ENCODE measurements around the gene LHPP.
A peak's percentile ranks its signal among the peaks of the same experiment; 100 is the strongest.

The LHPP gene

DNA sequence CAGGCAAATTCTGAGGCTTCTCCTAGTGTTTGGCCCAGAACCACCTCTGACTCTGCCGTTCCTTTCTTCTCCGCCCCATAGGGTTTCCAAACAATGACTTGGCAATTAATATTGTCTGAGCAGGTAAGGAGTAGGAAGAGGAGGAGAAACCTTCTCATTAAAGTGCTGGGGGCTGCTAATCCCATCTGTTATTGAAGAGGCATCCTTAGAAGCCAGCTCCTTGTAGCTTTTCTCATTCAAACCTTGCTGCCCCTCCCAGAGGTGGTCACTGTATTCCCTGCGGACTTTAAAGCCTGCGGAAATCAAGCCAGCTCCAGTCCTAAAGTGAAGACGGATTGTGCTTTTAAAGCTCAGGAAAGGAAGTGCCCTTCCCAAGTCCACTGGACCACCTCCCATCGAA lies 10.3 kb upstream of the LHPP start:
- DNase-seq: no peak
- Mint-ChIP-seq H3K27me3 (peaks cover 82 to 99% of the 10 kb centered on the region in 2 donors), H3K9me3 (no peaks in the 10 kb centered on the region), H3K36me3 (ENCODE audit: insufficient read depth) (peaks cover 3% of the 10 kb centered on the region), H3K4me3 (peak overlapping the region in 1 of 2 donors; percentile 45), H3K27ac (no peak overlapping the region), H3K4me1 (ENCODE audit: low read depth in 2 of 2) (peaks cover 4 to 14% of the 10 kb centered on the region in 2 donors)
- ATAC-seq (replicated peaks): no peak

DNA sequence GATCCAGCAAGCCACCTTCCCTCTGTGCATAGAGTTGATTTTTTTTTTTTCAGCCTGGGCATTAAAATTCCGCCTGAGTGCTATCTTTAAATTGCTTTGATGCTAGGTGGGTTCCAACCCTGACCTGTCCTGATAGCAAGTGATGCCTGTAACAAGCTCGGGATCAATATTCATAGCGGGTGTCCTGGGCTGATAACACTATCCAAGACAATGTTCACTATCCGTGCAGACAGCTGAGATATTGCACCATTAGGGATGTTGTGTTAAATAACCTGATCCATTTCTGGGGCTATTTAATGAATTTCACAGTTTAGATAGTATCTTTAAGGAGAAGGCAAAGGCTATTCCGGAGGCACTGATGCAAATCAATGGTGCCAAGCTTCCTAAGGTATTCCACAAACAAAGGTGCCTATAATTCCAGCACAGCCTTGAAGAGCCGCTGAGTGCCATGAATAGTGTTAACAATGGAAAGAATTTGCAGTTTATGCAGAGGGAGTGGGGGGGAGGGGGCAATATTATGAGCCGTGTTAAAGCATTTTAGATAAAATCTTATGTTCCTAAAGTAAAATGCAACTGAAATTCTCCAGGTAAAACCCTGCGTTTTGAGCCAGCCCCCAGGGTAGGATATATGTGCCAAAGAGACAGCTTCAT lies 7.5 kb upstream of the LHPP start:
- Mint-ChIP-seq H3K27ac (no peak overlapping the region), H3K4me3 (no peak overlapping the region), H3K36me3 (ENCODE audit: insufficient read depth) (peaks cover 3% of the 10 kb centered on the region), H3K9me3 (no peaks in the 10 kb centered on the region), H3K4me1 (ENCODE audit: low read depth in 2 of 2) (peaks cover 0 to 6% of the 10 kb centered on the region in 2 donors), H3K27me3 (peaks cover 79 to 95% of the 10 kb centered on the region in 2 donors)
- ATAC-seq (replicated peaks): no peak
- no peak for DNase-seq

DNA sequence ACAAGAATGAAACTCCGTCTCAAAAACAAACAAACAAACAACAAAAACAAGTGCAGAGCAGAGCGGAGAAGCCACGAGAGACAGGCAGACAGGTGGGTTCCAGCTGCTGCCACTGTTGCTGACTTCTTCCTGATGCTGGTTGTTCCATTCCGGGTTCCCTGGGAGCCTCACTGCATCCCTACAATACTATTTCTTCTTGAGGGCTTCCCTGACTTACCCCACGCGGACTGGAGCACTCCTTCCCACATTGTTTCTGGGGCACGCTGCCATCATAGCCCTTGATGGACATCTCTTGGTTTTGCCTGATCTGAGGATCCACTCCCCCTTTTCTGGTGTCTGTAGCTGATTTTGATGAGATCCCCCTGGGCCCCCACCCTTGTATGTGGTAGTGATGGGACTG lies 6.2 kb upstream of the LHPP start:
- ATAC-seq (replicated peaks): no peak
- H3K36me3 Mint-ChIP-seq (ENCODE audit: insufficient read depth): peaks cover 3% of the 10 kb centered on the region
- H3K4me1 Mint-ChIP-seq (ENCODE audit: low read depth in 2 of 2): peaks cover 0 to under 1% of the 10 kb centered on the region in 2 donors
- no peaks in the 10 kb centered on the region for H3K9me3 Mint-ChIP-seq
- DNase-seq: no peak
- H3K4me3 Mint-ChIP-seq: no peak overlapping the region
- H3K27me3 Mint-ChIP-seq: peaks cover 70 to 82% of the 10 kb centered on the region in 2 donors
- H3K27ac Mint-ChIP-seq: no peak overlapping the region

DNA sequence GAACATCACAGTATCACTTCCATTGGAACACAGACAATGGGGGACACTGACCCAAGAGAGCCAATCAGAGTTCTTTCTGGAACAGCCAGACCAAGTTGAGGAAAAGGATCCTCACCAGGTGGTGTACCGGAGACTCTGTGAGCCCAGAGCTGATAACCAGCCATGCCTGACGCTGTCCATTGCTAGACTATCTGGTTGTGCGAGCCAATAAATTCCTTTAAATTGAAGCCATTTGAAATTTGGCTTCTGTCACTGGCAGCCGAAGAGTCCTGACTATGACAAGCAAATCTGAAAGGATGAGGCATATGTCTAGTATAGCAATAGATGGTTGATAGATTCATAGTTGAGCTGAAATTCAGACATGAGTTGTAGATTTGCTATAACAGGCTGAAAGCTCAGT lies 3.1 kb upstream of the LHPP start:
- peaks cover 4 to 5% of the 10 kb centered on the region in 2 donors for H3K4me1 Mint-ChIP-seq (ENCODE audit: low read depth in 2 of 2)
- peaks cover 4% of the 10 kb centered on the region for H3K36me3 Mint-ChIP-seq (ENCODE audit: insufficient read depth)
- no peak overlapping the region for H3K27ac Mint-ChIP-seq
- no peak for ATAC-seq (replicated peaks)
- H3K9me3 Mint-ChIP-seq: peaks cover 0 to 3% of the 10 kb centered on the region in 2 donors
- no peak overlapping the region for H3K4me3 Mint-ChIP-seq
- no peak for DNase-seq
- peaks cover 48 to 52% of the 10 kb centered on the region in 2 donors for H3K27me3 Mint-ChIP-seq

DNA sequence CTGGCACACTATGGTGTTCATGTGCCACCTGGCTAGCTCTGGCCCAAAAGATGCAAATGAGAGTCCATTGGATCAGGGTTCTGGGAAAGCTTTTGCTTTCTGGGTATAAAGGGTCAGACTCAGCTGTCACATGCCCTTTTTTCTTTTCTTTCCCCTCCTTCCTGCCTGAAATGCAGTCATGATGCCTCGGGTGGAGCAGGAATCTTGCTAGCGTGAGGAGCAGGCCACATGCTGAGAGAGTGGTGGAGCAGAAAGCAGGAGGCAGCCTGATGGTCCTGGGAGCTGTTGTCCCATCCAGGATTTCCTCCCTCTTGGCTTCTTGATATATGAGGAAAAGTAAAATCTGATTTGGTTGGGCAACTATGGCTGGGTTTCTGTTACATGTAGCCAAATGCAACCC lies 2.7 kb upstream of the LHPP start:
- Mint-ChIP-seq H3K9me3 (peaks cover 0 to 3% of the 10 kb centered on the region in 2 donors), H3K27ac (no peak overlapping the region), H3K4me1 (ENCODE audit: low read depth in 2 of 2) (peaks cover 4 to 5% of the 10 kb centered on the region in 2 donors), H3K36me3 (ENCODE audit: insufficient read depth) (peaks cover 7% of the 10 kb centered on the region), H3K27me3 (peaks cover 44 to 48% of the 10 kb centered on the region in 2 donors), H3K4me3 (no peak overlapping the region)
- no peak for ATAC-seq (replicated peaks)
- DNase-seq: no peak

DNA sequence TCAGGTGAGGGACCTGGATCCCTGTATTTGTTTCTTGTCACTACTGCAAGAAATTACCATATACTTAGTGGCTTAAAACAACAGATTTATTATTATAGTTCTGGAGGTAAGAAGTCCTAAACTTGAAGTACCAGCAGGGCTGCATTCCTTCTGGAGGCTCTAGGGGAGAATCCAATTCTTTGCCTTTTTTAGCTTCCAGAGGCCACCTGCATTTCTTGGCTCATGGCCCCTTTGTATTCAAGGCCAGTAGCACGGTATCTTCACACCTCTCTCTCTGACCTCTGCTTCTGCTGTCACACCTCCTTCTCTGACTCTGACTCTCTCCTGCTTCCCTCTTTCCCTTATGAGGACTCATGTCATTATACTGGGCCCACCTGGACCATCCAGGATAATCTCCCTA lies 2.2 kb upstream of the LHPP start:
- H3K4me3 Mint-ChIP-seq: no peak overlapping the region
- H3K4me1 Mint-ChIP-seq (ENCODE audit: low read depth in 2 of 2): peaks cover 6% of the 10 kb centered on the region in 2 donors
- ATAC-seq (replicated peaks): no peak
- H3K36me3 Mint-ChIP-seq (ENCODE audit: insufficient read depth): peaks cover 7% of the 10 kb centered on the region
- peaks cover 39 to 43% of the 10 kb centered on the region in 2 donors for H3K27me3 Mint-ChIP-seq
- no peak for DNase-seq
- H3K9me3 Mint-ChIP-seq: peaks cover 0 to 3% of the 10 kb centered on the region in 2 donors
- no peak overlapping the region for H3K27ac Mint-ChIP-seq

DNA sequence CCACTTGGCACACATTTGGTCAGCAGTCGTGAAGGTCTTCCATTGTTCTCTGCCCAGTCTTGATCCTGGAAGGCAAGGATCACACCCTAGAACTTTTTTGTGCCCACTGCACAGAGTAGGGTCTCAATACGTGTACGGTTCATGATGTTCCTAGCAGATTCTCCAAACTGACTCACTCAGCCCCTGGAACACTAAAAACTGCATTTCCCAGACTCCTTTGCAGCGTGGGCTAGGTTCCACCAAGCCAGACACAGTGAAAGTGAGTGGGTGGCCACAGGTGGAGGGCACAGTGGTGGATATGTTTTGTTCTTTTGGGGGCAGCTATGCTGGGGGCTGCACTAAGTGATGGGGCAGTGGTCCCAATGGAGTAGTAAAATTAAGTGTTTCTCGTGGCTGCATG lies 1.5 kb upstream of the LHPP start:
- H3K27me3 Mint-ChIP-seq: peaks cover 31 to 36% of the 10 kb centered on the region in 2 donors
- H3K4me3 Mint-ChIP-seq: no peak overlapping the region
- ATAC-seq (replicated peaks): no peak
- H3K27ac Mint-ChIP-seq: no peak overlapping the region
- peaks cover 13% of the 10 kb centered on the region in 2 donors for H3K4me1 Mint-ChIP-seq (ENCODE audit: low read depth in 2 of 2)
- peaks cover 0 to 3% of the 10 kb centered on the region in 2 donors for H3K9me3 Mint-ChIP-seq
- H3K36me3 Mint-ChIP-seq (ENCODE audit: insufficient read depth): peaks cover 7% of the 10 kb centered on the region
- DNase-seq: no peak

DNA sequence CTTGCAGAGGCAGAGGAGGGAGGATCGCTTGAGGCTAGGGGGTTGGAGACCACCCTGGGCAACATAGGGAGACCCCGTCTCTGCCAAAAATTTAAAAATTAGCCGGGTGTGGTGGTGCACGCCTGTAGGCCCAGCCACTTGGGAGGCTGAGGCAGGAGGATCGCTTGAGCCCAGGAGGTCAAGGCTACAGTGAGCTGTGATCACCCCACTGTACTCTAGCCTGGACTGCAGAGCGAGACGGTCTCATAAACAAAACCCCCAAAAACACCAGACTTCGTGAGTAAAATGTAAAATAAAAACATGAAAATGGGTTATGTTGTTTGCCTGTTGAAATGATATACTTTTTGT lies 699 bp downstream of the LHPP start:
- peaks cover 10 to 14% of the 10 kb centered on the region in 2 donors for H3K27me3 Mint-ChIP-seq
- peaks cover 0 to 3% of the 10 kb centered on the region in 2 donors for H3K9me3 Mint-ChIP-seq
- ATAC-seq (replicated peaks) (no peak), DNase-seq (no peak)
- peak overlapping the region; percentile 73 to 78 for H3K4me3 Mint-ChIP-seq
- peaks cover 20 to 24% of the 10 kb centered on the region in 2 donors for H3K4me1 Mint-ChIP-seq (ENCODE audit: low read depth in 2 of 2)
- peak overlapping the region; percentile 88 to 90 for H3K27ac Mint-ChIP-seq
- H3K36me3 Mint-ChIP-seq (ENCODE audit: insufficient read depth): peaks cover 5% of the 10 kb centered on the region

DNA sequence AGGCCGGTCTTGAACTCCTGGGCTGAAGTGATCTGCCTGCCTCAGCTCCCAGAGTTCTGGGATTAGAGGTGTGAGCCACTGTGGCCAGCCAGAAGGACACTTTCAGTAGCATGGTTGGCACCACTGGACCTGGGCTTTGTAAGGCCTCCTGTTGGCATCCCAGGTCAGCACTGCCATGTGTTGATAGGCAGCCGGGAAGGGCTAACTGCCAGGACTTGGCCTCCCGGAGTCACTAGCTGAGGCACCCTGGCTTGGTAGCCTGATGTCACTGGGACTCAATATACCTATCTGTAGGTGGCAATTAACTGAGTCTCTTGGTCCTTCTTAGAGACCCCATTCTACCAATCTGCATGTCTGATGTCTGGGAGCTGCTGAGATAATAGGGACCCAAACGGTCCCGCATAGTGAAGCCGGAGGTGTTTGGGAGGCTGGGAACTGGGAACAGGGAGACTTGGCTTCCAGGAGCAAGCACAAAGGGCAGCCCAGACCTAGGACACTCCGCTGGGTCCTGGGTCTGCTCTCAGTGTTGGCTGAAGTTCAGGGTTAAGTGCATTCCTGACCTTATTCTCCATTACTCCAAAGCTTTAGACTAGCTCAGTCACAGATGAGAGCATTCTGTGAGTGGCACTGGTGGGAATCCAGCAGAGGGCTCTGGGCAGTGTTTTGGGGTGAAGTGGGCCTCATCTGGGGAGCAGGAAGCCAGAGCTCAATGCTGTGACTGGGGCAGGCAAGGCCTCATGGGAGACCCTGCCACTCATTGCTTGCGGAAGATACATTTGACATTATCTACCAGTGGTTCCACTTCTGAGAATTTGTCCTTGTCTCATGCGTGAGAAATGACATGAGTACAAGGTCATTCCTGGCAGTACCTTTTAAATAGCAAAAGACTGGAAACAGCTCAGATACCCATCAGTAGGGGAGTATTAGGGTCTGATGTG lies 2.7 kb downstream of the LHPP start:
- Mint-ChIP-seq H3K27ac (peak overlapping the region; percentile 12 to 61), H3K9me3 (peaks cover 0 to 3% of the 10 kb centered on the region in 2 donors), H3K4me3 (peak overlapping the region; percentile 9 to 41), H3K4me1 (ENCODE audit: low read depth in 2 of 2) (peaks cover 20 to 24% of the 10 kb centered on the region in 2 donors), H3K36me3 (ENCODE audit: insufficient read depth) (peaks cover 4% of the 10 kb centered on the region), H3K27me3 (no peaks in the 10 kb centered on the region)
- ATAC-seq (replicated peaks) (no peak), DNase-seq (no peak)

DNA sequence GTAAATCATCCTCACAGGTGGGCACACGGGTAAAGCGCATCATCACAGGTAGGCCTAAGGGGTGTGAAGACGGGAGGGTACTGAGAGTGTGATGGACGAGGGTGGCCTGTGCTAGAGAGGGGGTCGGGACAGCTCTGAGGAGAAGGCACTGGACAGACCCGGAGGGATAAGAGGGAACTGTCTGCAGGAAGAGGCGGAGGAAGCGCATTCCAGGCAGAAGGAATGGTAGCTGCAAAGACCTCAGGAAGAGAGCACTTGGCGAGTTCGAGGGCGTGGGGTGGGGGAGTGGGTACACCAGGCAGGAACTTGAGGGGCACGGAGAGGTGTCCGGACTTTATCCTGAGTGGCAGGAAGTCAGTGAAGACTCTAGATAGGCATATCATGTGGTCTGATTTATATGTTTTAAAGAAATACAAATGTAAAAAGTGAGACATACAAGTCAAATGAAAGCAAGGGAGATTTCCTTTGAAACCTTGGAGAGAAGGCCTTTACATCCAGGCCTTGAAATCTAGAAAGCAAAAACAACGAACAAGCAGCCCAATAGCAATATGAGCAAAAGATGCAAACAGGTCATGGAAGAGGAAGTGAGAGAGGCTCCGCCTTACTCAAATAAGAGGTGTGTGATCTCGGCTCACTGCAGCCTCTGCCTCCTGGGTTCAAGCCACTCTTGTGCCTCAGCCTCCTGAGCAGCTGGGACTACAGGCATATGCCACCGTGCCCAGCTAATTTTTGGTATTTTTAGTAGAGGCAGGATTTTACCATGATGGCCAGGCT lies 3.6 kb downstream of the LHPP start:
- H3K4me1 Mint-ChIP-seq (ENCODE audit: low read depth in 2 of 2): peaks cover 20 to 24% of the 10 kb centered on the region in 2 donors
- H3K27ac Mint-ChIP-seq: peak overlapping the region; percentile 12 to 61
- DNase-seq (no peak), ATAC-seq (replicated peaks) (no peak)
- H3K27me3 Mint-ChIP-seq: no peaks in the 10 kb centered on the region
- peaks cover 0 to 3% of the 10 kb centered on the region in 2 donors for H3K9me3 Mint-ChIP-seq
- peak overlapping the region; percentile 9 to 41 for H3K4me3 Mint-ChIP-seq
- H3K36me3 Mint-ChIP-seq (ENCODE audit: insufficient read depth): peaks cover 4% of the 10 kb centered on the region

DNA sequence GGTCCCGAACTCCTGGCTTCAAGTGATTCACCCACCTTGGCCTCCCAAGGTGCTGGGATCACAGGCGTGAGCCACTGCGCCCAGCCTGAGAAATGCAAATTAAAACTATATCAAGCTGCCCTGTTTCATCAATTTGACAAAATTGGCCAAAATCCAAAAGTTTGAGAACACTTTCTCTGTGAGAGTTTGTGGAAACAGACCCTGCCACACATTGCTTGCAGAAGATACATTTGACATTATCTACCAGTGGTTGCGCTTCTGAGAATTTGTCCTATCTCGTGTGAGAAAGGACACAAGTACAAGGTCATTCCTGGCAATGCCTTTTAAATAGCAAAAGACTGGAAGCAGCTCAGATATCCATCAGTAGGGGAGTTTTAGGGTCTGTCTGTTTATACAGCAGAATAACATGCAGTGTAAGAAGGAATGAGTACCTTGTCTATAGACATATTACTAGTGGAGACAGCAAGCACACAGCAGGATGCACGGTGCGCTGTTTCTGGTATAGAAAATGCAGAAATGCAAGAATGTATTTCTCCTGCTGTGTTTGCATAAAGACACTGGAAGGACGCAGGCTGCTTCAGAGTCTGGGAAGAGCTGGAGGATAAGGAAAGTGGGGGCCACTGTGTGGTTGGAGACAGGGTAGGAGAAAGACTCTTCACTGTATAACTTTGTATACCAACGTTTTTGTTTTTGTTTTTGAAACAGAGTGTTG lies 4.3 kb downstream of the LHPP start:
- peaks cover 20 to 24% of the 10 kb centered on the region in 2 donors for H3K4me1 Mint-ChIP-seq (ENCODE audit: low read depth in 2 of 2)
- H3K36me3 Mint-ChIP-seq (ENCODE audit: insufficient read depth): peaks cover 4% of the 10 kb centered on the region
- H3K9me3 Mint-ChIP-seq: peaks cover 0 to 3% of the 10 kb centered on the region in 2 donors
- no peaks in the 10 kb centered on the region for H3K27me3 Mint-ChIP-seq
- no peak overlapping the region for H3K27ac Mint-ChIP-seq
- DNase-seq: no peak
- H3K4me3 Mint-ChIP-seq: peak overlapping the region in 1 of 2 donors; percentile 41
- ATAC-seq (replicated peaks): no peak

DNA sequence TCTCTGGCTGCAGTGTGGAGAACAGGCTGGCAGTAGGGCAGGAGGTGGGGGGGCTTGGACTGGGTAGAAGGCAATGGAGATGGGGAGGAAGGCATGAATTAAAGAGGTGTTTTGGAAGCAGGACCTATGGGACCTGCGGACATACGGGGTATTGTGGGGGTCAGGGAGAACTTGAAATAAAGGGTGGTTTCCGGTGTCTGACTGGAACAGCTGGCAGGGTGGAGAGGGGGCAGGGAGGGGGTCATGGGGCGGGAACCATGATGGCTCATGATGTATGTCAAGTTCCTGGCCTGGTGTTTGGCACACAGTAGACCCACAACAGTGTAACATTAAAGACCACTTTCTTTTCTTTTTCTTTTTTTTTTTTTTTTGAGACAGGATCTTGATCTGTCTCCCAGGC lies 5.5 kb downstream of the LHPP start:
- Mint-ChIP-seq H3K9me3 (no peaks in the 10 kb centered on the region), H3K4me3 (no peak overlapping the region), H3K36me3 (ENCODE audit: insufficient read depth) (peaks cover 4% of the 10 kb centered on the region), H3K27ac (no peak overlapping the region), H3K27me3 (no peaks in the 10 kb centered on the region), H3K4me1 (ENCODE audit: low read depth in 2 of 2) (peaks cover 18 to 20% of the 10 kb centered on the region in 2 donors)
- DNase-seq: no peak
- ATAC-seq (replicated peaks): no peak

DNA sequence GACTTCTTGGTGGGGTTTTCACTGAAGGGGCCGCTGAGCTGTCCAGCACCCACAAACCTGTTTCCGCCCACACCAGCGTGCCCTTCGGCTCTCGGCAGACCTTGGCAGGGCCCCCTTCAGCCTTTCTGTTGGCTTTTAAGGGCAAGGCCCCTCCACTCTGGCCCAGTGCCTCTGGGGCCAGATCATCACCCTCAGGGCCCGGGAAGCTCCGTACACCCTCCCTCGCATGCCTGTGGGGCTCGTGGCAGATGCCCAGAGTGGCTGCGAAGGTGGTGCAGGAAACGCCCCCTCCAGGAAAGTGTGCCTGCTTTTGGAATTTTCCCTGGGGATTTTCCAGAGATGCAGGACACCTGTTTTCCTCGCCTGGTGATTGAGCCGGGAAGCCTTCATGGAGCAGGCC lies 7.0 kb downstream of the LHPP start:
- peaks cover 19 to 20% of the 10 kb centered on the region in 2 donors for H3K4me1 Mint-ChIP-seq (ENCODE audit: low read depth in 2 of 2)
- H3K27me3 Mint-ChIP-seq: no peaks in the 10 kb centered on the region

More for the DNA sequence above, 7.0 kb downstream of the LHPP start:
- Mint-ChIP-seq H3K9me3 (no peaks in the 10 kb centered on the region), H3K36me3 (ENCODE audit: insufficient read depth) (peaks cover 1% of the 10 kb centered on the region), H3K27ac (no peak overlapping the region), H3K4me3 (no peak overlapping the region)
- DNase-seq: no peak
- no peak for ATAC-seq (replicated peaks)

Data from effector memory CD8-positive, alpha-beta T cell (primary cell).